Measurements from ENCODE around the gene PTP4A1.

DNA sequence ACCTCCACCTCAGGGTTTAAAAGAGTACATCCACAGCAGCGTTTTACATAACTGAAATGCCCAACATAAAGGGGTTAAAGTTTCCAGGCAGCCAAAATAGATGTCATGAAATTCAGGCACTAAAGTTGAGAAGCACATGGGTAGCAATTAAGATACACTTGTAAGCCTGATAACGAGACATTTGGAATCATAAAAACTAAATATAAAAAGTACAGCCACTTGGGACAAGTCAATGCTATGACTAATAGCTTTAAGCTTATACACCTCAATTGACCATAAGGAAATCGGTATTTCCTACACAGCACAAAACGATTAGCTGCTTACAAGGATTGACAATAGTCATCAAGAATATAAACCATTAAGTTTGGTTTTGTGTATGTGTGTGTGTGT lies 11.8 kb downstream of the PTP4A1 start:
- TF ChIP-seq, protein P1, sequence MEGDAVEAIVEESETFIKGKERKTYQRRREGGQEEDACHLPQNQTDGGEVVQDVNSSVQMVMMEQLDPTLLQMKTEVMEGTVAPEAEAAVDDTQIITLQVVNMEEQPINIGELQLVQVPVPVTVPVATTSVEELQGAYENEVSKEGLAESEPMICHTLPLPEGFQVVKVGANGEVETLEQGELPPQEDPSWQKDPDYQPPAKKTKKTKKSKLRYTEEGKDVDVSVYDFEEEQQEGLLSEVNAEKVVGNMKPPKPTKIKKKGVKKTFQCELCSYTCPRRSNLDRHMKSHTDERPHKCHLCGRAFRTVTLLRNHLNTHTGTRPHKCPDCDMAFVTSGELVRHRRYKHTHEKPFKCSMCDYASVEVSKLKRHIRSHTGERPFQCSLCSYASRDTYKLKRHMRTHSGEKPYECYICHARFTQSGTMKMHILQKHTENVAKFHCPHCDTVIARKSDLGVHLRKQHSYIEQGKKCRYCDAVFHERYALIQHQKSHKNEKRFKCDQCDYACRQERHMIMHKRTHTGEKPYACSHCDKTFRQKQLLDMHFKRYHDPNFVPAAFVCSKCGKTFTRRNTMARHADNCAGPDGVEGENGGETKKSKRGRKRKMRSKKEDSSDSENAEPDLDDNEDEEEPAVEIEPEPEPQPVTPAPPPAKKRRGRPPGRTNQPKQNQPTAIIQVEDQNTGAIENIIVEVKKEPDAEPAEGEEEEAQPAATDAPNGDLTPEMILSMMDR (IDR thresholded peaks at IDR 0.05): no peak
- TF ChIP-seq TCF7L2 (IDR thresholded peaks at IDR 0.05; ENCODE audit: low read depth, low read length): no peak

All from Panc1 (cell line).